ENCODE results near the gene TWSG1.

- TF ChIP-seq POLR2A (IDR thresholded peaks at IDR 0.05) (no peak), CTCF (IDR thresholded peaks at IDR 0.05) (no peak)
Measured at GRCh38 chr18:9330419-9330818, 4.2 kb upstream of the TWSG1 start.

Data from heart left ventricle (tissue), 13 donors.